ENCODE data around the gene MIA.

DNA sequence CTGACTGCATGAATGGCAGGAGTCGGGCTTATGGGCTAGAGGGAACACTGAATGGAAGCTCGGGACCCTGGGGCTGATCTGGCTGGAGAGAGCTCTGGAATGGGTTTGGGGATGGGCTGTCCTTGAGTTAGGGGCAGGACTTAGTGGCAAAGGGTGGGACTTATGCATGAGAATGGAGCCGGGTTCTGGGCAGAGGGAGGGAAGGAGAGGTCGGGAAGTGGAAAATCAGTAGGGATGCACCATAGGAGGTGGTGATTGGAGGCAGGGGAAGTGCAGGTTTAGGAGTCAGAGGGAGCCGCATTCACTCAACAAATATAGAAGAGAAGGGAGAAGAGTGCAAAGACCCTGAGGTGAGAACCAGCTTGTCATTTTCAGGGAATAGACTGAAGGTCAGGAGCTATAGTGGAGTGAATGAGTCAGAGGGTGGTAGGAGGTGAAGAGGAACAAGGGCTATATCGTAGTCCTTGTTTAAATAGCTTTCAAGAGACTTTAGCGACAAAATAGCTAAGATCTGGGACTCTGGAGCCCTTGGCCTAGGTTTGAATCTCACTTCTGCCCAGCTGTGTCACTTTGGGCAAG, 3.5 kb downstream of the MIA start:
- TF ChIP-seq, protein P1, sequence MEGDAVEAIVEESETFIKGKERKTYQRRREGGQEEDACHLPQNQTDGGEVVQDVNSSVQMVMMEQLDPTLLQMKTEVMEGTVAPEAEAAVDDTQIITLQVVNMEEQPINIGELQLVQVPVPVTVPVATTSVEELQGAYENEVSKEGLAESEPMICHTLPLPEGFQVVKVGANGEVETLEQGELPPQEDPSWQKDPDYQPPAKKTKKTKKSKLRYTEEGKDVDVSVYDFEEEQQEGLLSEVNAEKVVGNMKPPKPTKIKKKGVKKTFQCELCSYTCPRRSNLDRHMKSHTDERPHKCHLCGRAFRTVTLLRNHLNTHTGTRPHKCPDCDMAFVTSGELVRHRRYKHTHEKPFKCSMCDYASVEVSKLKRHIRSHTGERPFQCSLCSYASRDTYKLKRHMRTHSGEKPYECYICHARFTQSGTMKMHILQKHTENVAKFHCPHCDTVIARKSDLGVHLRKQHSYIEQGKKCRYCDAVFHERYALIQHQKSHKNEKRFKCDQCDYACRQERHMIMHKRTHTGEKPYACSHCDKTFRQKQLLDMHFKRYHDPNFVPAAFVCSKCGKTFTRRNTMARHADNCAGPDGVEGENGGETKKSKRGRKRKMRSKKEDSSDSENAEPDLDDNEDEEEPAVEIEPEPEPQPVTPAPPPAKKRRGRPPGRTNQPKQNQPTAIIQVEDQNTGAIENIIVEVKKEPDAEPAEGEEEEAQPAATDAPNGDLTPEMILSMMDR (IDR thresholded peaks at IDR 0.05 in 8 of 11, conservative IDR thresholded peaks at IDR 0.05 in 3 of 11): no peak
- TF ChIP-seq POLR2A (IDR thresholded peaks at IDR 0.05) (no peak), POLR2AphosphoS5 (IDR thresholded peaks at IDR 0.05) (no peak)
